A549 (cell line): ENCODE results near the gene HCN2.

ENCODE experiments used
- BCL3 ChIP-seq: fragments of >200 bp; sonication (Bioruptor Twin); formaldehyde crosslinking; IDR thresholded peaks from 3 replicates; pipeline ENCODE4 v1.6.1; 2016
- CTCF ChIP-seq: fragments of >200 bp; sonication (Bioruptor Twin); formaldehyde crosslinking; IDR thresholded peaks from 3 replicates; pipeline ENCODE4 v1.5.1; 2016
- EP300 ChIP-seq, 2 experiments: fragments of >200 bp; sonication (Bioruptor Twin); formaldehyde crosslinking; IDR thresholded peaks; 2 replicates in 1 of 2; 3 replicates in 1 of 2; pipeline ENCODE4 v1.6.1; 2016 to 2017
- FOSL2 ChIP-seq, 2 experiments: fragments of 450-650 bp in 1 of 2; fragments of >200 bp in 1 of 2; sonication (Bioruptor Twin) in 1 of 2; formaldehyde crosslinking; IDR thresholded peaks; 2 replicates each; pipeline versions ENCODE4 v1.5.0 to v1.6.1; 2016 to 2020; ENCODE audit warnings: mild to moderate bottlenecking in 1 of 2, moderate library complexity in 1 of 2
- MAZ ChIP-seq: fragments of 150-350 bp; IDR thresholded peaks from 2 replicates; pipeline ENCODE4 v1.6.1; 2014; ENCODE audit warnings: antibody characterized with exemption, low read depth, low read length, borderline replicate concordance
- POLR2A ChIP-seq: IDR thresholded peaks from 2 replicates; pipeline ENCODE4 v1.6.1; 2012; ENCODE audit warnings: mild to moderate bottlenecking, low read length
- REST ChIP-seq: fragments of 200-600 bp; sonication (generic); IDR thresholded peaks from 2 replicates; pipeline ENCODE4 v1.6.1; 2016; ENCODE audit warnings: antibody characterized with exemption, mild to moderate bottlenecking, moderate library complexity

GRCh38 chr19:647566-648284 is 58.0 kb downstream of the HCN2 start:
- TF ChIP-seq REST = no peak
- no peak for TF ChIP-seq BCL3
- TF ChIP-seq MAZ = no peak
- no peak for TF ChIP-seq CTCF
- TF ChIP-seq EP300 (IDR thresholded peaks at IDR 0.05) = no peak
- no peak for TF ChIP-seq POLR2A
- TF ChIP-seq FOSL2 (IDR thresholded peaks at IDR 0.05) = no peak
- no peak for TF ChIP-seq FOSL2 (CRISPR knock-in tag; IDR thresholded peaks at IDR 0.05)
